ENCODE results near the gene FYN.
A peak's percentile ranks its signal among the peaks of the same experiment; 100 is the strongest.

The FYN gene

DNA sequence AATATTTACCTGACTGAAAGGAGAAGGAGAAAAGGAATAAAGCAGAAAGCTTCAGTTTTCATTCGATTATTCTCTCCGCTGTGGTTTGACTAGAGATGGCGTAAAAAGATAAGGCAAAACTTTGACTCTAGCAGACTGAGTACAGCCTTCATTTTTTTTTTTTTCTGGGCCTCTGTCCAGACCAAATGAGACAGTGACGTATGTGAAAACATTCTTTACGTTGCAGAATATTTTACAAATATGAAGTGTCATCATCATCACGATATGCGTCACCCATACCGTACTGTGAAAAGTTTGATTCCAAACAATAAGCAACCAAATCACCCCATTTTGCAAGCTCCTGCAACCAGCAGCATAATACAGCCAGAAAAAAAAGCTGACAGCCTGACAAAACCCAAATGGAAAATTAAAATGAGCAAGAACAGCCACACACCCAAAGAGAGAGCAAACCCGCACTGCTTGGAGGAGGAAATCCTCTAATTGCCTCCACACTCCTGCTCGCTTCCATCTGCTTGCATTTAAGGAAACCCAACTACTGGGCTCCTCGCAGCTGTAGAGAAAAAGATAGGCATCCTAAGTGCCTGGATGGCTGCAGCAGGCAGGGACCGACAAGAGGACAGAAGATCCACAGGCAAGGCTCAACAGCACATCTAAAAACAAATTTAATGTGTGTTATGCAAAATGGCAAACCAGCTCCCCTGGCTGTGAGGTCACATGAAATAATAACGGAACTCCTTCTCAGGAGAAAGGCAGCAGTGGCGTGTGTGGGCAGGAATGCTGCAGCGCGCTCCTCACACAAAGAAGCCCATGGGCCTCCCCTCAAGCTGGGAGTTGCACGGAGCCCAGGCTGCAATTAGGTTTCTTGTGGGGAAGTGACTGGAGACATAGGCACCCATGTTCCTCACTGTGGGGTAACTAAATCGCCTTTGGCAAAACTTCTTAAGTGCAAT lies 113.1 kb downstream of the FYN start:
- Mint-ChIP-seq H3K36me3 (peaks cover 58% of the 10 kb centered on the region), H3K27ac (peak overlapping the region; percentile 100), H3K4me1 (peaks cover 94% of the 10 kb centered on the region), H3K9me3 (no peaks in the 10 kb centered on the region), H3K27me3 (no peaks in the 10 kb centered on the region), H3K4me3 (peak overlapping the region; percentile 90)

DNA sequence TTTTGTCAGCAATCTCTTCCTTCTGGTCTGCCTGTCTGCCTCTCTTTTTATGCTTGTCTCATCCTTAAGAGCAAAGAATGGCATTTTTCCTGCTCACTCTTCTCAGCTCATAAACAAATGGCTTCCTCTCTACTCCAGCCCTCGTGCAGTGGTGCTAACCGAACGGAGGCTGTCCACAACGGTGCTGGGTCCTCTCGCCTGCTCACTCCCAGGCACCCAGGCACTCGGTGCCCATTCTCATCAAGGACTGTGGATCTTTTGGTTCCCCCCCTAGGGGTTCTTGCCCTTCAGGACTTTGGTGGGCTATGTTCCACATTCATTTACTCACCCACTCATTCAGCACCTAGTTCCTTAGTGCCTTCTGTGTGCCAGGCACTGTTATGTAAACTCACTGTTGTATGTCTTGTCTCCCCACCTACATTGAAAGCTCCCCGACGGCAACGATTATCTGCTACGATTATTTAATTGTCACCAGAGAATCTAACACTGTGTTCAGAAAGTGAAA lies 113.9 kb downstream of the FYN start:
- Mint-ChIP-seq H3K4me3 (peak overlapping the region; percentile 90), H3K27ac (peak overlapping the region; percentile 100), H3K36me3 (peaks cover 52% of the 10 kb centered on the region)

GRCh38 chr6:111758608-111759329 lies 114.5 kb downstream of the FYN start:
- H3K4me1 Mint-ChIP-seq: peaks cover 94% of the 10 kb centered on the region

More for the DNA sequence above, 113.9 kb downstream of the FYN start:
- peaks cover 94% of the 10 kb centered on the region for H3K4me1 Mint-ChIP-seq
- no peaks in the 10 kb centered on the region for H3K27me3 Mint-ChIP-seq
- H3K9me3 Mint-ChIP-seq: no peaks in the 10 kb centered on the region

DNA sequence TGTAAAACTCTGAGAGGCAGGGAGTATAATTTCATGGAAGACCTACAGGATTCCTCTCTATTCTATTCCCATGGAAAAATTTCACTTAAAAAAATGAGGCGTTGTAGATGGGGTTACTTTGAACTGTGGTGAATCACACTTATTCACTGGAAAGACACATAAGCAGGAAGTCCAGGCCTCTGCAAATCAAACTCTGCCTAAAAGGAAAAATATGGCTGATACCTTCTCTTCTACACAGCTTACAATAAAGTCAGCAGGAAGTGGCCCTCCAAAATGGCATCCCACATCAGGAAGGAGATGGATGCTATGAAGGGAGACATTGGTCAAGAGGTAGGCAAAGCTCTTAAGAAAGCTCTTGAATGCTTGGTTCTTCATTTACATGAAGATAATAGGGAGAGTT lies 115.9 kb downstream of the FYN start:
- Mint-ChIP-seq H3K9me3 (no peaks in the 10 kb centered on the region), H3K4me1 (peaks cover 94% of the 10 kb centered on the region), H3K27ac (peak overlapping the region; percentile 100), H3K4me3 (peak overlapping the region; percentile 90), H3K27me3 (no peaks in the 10 kb centered on the region), H3K36me3 (peaks cover 62% of the 10 kb centered on the region)

More at GRCh38 chr6:111758608-111759329, 114.5 kb downstream of the FYN start:
- H3K9me3 Mint-ChIP-seq: no peaks in the 10 kb centered on the region
- H3K27me3 Mint-ChIP-seq: no peaks in the 10 kb centered on the region
- peaks cover 56% of the 10 kb centered on the region for H3K36me3 Mint-ChIP-seq
- H3K27ac Mint-ChIP-seq: peak overlapping the region; percentile 100
- H3K4me3 Mint-ChIP-seq: peak overlapping the region; percentile 90

DNA sequence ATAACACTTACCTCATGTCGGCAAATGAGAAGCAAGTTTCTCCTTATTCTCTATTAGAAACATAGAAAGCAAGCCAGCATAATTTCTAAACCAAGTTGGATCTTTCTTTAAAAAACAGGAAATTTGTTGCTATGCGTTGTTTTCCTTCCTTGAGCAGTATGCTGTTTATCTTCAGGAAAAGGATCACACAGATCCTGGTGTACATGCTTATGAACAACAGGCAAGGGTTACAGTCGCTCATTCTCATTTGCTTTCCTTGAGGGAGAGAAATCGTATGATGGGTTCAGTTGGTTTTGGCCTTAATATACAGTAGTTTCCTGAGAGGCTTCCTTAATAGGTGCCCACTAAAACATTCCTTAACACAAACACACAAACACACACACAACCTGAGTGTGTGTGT lies 118.8 kb downstream of the FYN start:
- Mint-ChIP-seq H3K27me3 (no peaks in the 10 kb centered on the region), H3K36me3 (peaks cover 59% of the 10 kb centered on the region), H3K27ac (peak overlapping the region; percentile 97), H3K4me3 (peak overlapping the region; percentile 90), H3K9me3 (no peaks in the 10 kb centered on the region), H3K4me1 (peaks cover 92% of the 10 kb centered on the region)

DNA sequence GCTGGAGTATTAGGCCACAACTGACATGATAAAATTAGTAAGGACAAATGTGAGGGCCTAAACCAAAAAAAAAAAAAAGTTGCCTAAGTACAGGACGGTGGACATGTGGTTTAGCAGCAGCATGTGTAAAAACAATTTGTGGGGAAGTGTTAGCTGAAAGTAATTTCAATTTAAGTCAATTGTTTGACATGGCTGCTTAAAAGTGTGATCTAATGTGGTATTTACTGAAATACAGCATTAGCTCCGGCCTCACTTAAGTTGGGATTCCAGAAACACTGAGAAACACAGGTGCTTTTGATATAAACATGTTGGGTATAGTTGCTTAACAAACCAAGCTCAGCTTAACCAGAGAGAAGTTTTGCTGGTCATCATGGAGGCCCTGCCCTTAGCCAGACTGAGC lies 119.7 kb downstream of the FYN start:
- H3K36me3 Mint-ChIP-seq: peaks cover 51% of the 10 kb centered on the region
- peak overlapping the region; percentile 97 for H3K27ac Mint-ChIP-seq
- H3K27me3 Mint-ChIP-seq: no peaks in the 10 kb centered on the region

DNA sequence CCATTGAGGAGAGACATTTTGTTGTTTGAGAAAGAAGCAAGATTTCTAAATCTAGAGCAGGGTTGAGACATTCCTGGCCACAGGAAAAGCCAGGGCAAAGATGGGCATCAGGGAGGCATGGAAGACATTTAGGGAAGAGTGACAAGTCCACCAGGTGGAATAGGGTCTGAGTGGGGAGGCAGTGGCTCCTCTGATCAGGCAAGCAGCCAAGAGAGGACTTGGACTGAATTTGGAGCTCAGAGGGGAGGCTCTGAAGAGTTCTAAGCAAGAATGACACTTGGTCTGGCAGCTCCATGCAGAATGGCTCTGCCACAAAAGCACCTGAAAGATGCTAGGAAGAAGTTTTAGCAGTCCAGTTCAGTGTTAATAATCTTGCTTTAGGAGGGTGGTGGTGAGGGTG lies 120.8 kb downstream of the FYN start:
- Mint-ChIP-seq H3K27ac (peak overlapping the region; percentile 97), H3K4me1 (peaks cover 92% of the 10 kb centered on the region), H3K4me3 (peak overlapping the region; percentile 79), H3K27me3 (no peaks in the 10 kb centered on the region), H3K36me3 (peaks cover 54% of the 10 kb centered on the region), H3K9me3 (no peaks in the 10 kb centered on the region)

More for the DNA sequence above, 119.7 kb downstream of the FYN start:
- H3K4me1 Mint-ChIP-seq: peaks cover 92% of the 10 kb centered on the region
- peak overlapping the region; percentile 90 for H3K4me3 Mint-ChIP-seq
- H3K9me3 Mint-ChIP-seq: no peaks in the 10 kb centered on the region

DNA sequence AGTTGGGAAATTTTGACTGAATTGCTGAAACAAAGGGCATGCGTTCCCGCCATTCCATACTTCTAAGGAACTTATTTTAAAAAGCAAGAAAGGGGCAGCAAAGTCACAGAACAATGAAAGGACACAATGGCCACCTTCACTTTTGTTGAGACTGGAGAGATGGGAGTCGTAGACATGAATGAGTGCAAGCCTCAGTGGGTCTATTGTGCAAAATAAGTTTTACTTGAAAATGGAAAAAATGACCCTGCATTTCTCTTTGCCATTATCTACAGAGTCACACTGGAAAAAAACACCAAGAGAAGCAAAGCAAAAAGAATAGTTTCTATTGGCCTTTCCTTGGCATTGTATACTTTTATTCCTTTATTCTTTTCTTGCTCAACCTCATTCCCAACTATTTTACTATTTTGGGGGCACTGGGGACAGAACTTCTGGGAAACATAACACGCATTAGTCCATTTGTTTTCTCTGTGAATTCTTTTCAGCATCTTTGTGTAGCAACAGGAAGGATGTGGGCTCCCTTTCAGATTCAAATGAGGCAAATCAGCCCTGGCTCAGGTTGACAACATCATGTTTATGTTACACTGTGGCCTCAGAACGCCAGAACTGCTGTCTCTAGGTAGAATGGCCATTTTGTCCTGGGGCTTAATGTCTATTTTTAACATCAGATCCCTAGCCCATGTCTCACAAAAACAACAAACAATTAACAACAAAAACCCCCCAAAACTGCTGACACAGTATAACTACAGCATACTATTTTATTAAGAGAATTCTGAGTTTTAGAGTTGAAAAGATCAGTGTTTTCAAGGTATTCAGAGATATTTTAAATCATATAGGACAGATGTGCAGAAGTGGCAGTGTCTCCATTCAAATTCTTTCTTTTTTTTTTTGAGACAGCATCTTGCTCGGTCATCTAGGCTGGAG lies 122.2 kb downstream of the FYN start:
- peak overlapping the region; percentile 97 for H3K27ac Mint-ChIP-seq
- no peaks in the 10 kb centered on the region for H3K9me3 Mint-ChIP-seq
- peaks cover 98% of the 10 kb centered on the region for H3K4me1 Mint-ChIP-seq
- peak overlapping the region; percentile 83 for H3K4me3 Mint-ChIP-seq
- no peaks in the 10 kb centered on the region for H3K27me3 Mint-ChIP-seq
- H3K36me3 Mint-ChIP-seq: peaks cover 51% of the 10 kb centered on the region

GRCh38 chr6:111750153-111750552 lies 123.1 kb downstream of the FYN start:
- Mint-ChIP-seq H3K9me3 (no peaks in the 10 kb centered on the region), H3K27me3 (no peaks in the 10 kb centered on the region), H3K4me1 (peaks cover 98% of the 10 kb centered on the region), H3K4me3 (peak overlapping the region; percentile 83), H3K36me3 (peaks cover 45% of the 10 kb centered on the region), H3K27ac (peak overlapping the region; percentile 97)

GRCh38 chr6:111748231-111748647 lies 125.0 kb downstream of the FYN start:
- peaks cover 33% of the 10 kb centered on the region for H3K36me3 Mint-ChIP-seq
- no peaks in the 10 kb centered on the region for H3K27me3 Mint-ChIP-seq
- peak overlapping the region; percentile 89 for H3K27ac Mint-ChIP-seq
- peaks cover 98% of the 10 kb centered on the region for H3K4me1 Mint-ChIP-seq
- no peaks in the 10 kb centered on the region for H3K9me3 Mint-ChIP-seq
- H3K4me3 Mint-ChIP-seq: peak overlapping the region; percentile 67

- H3K4me3 Mint-ChIP-seq: peak overlapping the region; percentile 67
- H3K36me3 Mint-ChIP-seq: peaks cover 30% of the 10 kb centered on the region
- no peaks in the 10 kb centered on the region for H3K9me3 Mint-ChIP-seq
- H3K27me3 Mint-ChIP-seq: no peaks in the 10 kb centered on the region
- peak overlapping the region; percentile 89 for H3K27ac Mint-ChIP-seq
- peaks cover 98% of the 10 kb centered on the region for H3K4me1 Mint-ChIP-seq
Observed at GRCh38 chr6:111747829-111748228, 125.4 kb downstream of the FYN start.

- Mint-ChIP-seq H3K27ac (peak overlapping the region; percentile 89), H3K4me3 (peak overlapping the region; percentile 67), H3K36me3 (peaks cover 31% of the 10 kb centered on the region)
Observed at GRCh38 chr6:111747396-111747795, 125.9 kb downstream of the FYN start.

GRCh38 chr6:111746983-111747382 lies 126.3 kb downstream of the FYN start:
- no peak overlapping the region for H3K27ac Mint-ChIP-seq
- H3K4me1 Mint-ChIP-seq: peaks cover 98% of the 10 kb centered on the region
- no peaks in the 10 kb centered on the region for H3K9me3 Mint-ChIP-seq
- H3K36me3 Mint-ChIP-seq: peaks cover 27% of the 10 kb centered on the region
- H3K27me3 Mint-ChIP-seq: no peaks in the 10 kb centered on the region
- H3K4me3 Mint-ChIP-seq: no peak overlapping the region

More at GRCh38 chr6:111747396-111747795, 125.9 kb downstream of the FYN start:
- H3K27me3 Mint-ChIP-seq: no peaks in the 10 kb centered on the region
- no peaks in the 10 kb centered on the region for H3K9me3 Mint-ChIP-seq
- H3K4me1 Mint-ChIP-seq: peaks cover 98% of the 10 kb centered on the region

GRCh38 chr6:111745636-111746035 lies 127.6 kb downstream of the FYN start:
- Mint-ChIP-seq H3K9me3 (no peaks in the 10 kb centered on the region), H3K4me3 (peak overlapping the region; percentile 59), H3K27me3 (no peaks in the 10 kb centered on the region), H3K4me1 (peaks cover 98% of the 10 kb centered on the region), H3K36me3 (peaks cover 29% of the 10 kb centered on the region), H3K27ac (peak overlapping the region; percentile 83)

- Mint-ChIP-seq H3K9me3 (no peaks in the 10 kb centered on the region), H3K36me3 (peaks cover 29% of the 10 kb centered on the region), H3K4me1 (peaks cover 98% of the 10 kb centered on the region), H3K4me3 (peak overlapping the region; percentile 59), H3K27me3 (no peaks in the 10 kb centered on the region), H3K27ac (peak overlapping the region; percentile 83)
Observed at GRCh38 chr6:111745186-111745585, 128.1 kb downstream of the FYN start.
